ENCODE results near the gene SLC22A3.

The SLC22A3 gene

DNA sequence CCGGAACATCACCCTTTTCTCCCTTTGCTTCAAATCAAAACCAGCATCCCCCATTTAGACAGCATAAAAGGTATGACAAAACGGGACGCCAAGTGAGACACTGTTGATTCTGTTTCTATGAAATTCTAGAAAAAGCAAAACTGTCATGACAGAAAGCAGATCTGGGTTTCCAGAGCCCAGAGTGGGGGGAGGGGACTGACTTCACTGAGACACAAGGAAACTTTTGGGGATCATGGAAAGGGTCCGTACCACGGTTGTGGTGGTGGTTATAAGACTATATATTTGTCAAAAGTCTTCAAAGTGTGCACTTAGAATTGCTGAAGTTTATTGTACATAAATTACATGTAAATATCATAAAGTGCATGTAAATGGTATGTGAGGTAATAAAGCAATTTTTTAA, 82.6 kb downstream of the SLC22A3 start:
- in situ Hi-C loops (cut with MboI; ENCODE audit: low pct_unique_long_range_greater_than_20kb, low sequenced_read_pairs, unreplicated experiment), result no loop called here
- no peak for DNase-seq (ENCODE audit: low spot score)
- TF ChIP-seq, protein P1, sequence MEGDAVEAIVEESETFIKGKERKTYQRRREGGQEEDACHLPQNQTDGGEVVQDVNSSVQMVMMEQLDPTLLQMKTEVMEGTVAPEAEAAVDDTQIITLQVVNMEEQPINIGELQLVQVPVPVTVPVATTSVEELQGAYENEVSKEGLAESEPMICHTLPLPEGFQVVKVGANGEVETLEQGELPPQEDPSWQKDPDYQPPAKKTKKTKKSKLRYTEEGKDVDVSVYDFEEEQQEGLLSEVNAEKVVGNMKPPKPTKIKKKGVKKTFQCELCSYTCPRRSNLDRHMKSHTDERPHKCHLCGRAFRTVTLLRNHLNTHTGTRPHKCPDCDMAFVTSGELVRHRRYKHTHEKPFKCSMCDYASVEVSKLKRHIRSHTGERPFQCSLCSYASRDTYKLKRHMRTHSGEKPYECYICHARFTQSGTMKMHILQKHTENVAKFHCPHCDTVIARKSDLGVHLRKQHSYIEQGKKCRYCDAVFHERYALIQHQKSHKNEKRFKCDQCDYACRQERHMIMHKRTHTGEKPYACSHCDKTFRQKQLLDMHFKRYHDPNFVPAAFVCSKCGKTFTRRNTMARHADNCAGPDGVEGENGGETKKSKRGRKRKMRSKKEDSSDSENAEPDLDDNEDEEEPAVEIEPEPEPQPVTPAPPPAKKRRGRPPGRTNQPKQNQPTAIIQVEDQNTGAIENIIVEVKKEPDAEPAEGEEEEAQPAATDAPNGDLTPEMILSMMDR (IDR thresholded peaks at IDR 0.05; ENCODE audit: extremely low read depth, insufficient read depth, missing control alignments), result no peak

DNA sequence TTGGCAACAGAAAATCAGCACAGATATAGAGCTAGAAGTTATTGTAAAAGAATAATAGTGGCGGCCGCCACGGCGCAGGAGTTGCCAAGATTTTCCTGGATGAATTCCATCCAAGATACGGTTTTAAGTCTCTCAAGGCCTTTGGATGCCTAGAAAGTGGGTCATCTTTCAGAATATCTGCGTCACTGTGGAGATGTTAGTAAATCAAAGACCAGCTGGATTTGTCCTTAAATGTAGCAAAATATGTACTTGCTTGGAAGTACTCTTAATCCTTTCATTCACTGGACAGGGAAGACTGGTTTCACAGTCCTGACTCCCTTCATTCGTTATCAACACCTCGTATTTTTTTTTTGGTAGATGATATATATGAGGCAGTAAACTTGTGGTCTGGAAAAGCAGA, 83.0 kb downstream of the SLC22A3 start:
- in situ Hi-C loops (cut with MboI; ENCODE audit: low pct_unique_long_range_greater_than_20kb, low sequenced_read_pairs, unreplicated experiment), result no loop called here
- TF ChIP-seq, protein P1 (IDR thresholded peaks at IDR 0.05; ENCODE audit: extremely low read depth, insufficient read depth, missing control alignments), result no peak
- no peak for DNase-seq (ENCODE audit: low spot score)

DNA sequence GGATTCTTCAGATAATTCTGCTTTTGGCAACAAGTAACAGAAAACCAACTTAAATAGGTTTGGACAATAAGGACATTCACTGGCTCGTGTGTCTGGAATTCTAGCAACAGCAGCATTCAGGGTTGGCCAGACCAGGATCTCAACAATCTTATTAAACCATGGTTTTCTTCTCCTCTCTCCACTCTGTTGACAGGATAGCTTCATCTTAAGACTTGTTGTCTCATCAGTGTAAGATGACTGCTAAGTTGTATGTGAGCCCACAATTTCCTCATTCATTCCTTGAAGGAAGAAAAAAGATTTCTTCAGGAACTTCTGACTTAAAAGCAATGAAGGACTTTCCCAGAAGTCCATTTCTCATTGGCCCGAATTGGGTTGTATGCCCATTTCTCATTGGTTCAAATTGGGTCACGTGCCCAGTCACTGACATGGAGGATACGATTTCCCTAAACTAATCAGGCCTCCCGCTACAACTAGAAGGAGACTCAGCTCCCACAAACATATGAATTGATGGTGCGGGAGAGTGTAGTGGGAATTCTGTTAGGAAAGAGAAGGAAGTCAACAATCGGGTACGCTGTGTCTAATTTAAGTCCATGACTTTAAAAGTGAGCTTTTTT, 83.7 kb downstream of the SLC22A3 start:
- in situ Hi-C loops (cut with MboI; ENCODE audit: low pct_unique_long_range_greater_than_20kb, low sequenced_read_pairs, unreplicated experiment), result no loop called here
- no peak for DNase-seq (ENCODE audit: low spot score)
- TF ChIP-seq, protein P1 (IDR thresholded peaks at IDR 0.05; ENCODE audit: extremely low read depth, insufficient read depth, missing control alignments), result no peak

DNA sequence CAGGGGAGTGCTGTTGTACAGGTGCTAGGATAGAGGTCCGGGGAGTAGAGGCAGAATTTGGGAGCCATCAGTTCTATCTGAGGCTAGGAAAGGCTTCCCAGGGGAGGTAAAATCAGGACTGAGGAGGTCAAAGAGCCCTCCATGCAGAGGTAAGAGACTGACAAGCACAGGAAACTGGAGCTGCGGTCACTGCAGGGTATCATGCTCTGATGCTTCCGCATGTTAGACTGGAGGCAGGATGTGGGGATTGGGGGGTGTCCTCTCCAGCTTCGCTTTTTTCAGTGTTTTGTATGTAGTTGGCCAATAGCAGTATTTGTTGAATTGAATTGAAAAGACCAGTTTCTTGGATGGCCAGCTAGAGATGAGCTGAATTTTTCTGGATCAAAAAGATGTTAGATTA, 87.8 kb downstream of the SLC22A3 start:
- in situ Hi-C loops (cut with MboI; ENCODE audit: low pct_unique_long_range_greater_than_20kb, low sequenced_read_pairs, unreplicated experiment), result no loop called here

DNA sequence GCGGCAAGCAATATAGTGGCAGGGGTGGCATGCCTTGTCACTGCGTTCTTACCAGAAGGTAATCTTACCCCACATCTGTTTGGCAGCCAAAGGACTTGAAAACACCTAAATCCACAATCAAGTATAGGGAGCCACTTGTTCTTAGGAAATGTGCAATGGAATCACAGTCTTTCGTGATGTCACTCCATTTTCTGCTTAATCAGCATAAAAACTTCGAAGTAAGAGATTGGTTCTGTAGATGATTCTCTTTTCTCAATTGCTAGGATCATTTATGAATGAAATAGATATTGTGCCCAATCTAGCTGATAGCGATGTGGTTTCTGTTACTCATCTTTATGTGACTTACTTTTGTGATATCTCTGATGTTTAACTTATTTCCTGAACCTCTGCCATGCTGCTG, 89.0 kb downstream of the SLC22A3 start:
- no peak for DNase-seq (ENCODE audit: low spot score)
- in situ Hi-C loops (cut with MboI; ENCODE audit: low pct_unique_long_range_greater_than_20kb, low sequenced_read_pairs, unreplicated experiment), result no loop called here
- TF ChIP-seq, protein P1 (IDR thresholded peaks at IDR 0.05; ENCODE audit: extremely low read depth, insufficient read depth, missing control alignments), result no peak

More for the DNA sequence above, 87.8 kb downstream of the SLC22A3 start:
- TF ChIP-seq, protein P1 (IDR thresholded peaks at IDR 0.05; ENCODE audit: extremely low read depth, insufficient read depth, missing control alignments), result no peak
- DNase-seq (ENCODE audit: low spot score), result no peak

DNA sequence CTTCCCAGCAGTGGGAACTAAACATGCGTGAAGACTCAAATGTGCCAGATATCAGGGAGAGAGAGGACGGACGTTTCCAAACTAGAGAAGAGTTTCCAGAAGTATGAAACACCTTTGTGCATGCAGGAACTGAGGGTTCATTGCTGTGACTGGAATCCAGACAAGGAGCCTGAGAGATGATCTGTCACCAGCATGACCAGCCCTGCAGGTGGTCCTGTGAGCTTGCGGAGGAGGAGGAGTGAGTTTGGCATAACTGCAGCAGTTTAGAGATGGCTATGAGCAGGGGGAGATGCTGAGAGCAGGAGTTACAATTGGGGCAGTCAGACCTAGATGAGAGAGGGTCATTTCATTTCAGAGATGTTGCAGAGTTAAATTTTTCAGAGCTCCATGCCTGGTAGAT, 89.6 kb downstream of the SLC22A3 start:
- TF ChIP-seq, protein P1 (IDR thresholded peaks at IDR 0.05; ENCODE audit: extremely low read depth, insufficient read depth, missing control alignments), result no peak
- in situ Hi-C loops (cut with MboI; ENCODE audit: low pct_unique_long_range_greater_than_20kb, low sequenced_read_pairs, unreplicated experiment), result no loop called here
- DNase-seq (ENCODE audit: low spot score), result no peak

Measured in GM13977 (cell line).